Neural progenitor cell (in vitro differentiated cells): ENCODE results near the gene TCAF2.
"Not testable (repeated sequence)": the region's sequence is repeated elsewhere in the genome, so short reads cannot be mapped to it uniquely, and the experiment has no call there.

ENCODE experiments used
- CTCF ChIP-seq: fragments of 200-600 bp; sonication (generic); IDR thresholded peaks from 2 replicates; pipeline ENCODE4 v1.5.1; 2017; ENCODE audit warnings: antibody characterized with exemption, mild to moderate bottlenecking
- EZH2phosphoT487 ChIP-seq: fragments of 200-600 bp; sonication (generic); IDR thresholded peaks from 2 replicates; pipeline ENCODE4 v1.6.1; 2017; ENCODE audit warnings: antibody characterized with exemption

GRCh38 chr7:143650447-143650846, 29.7 kb downstream of the TCAF2 start:
- TF ChIP-seq CTCF, EZH2phosphoT487: not testable (repeated sequence)
